Activated naive CD4-positive, alpha-beta T cell treated with anti-CD3 and anti-CD28 coated beads, Interleukin-2, amount 10 ng/mL, durations not matched to agents 5 hours and 36 hours (primary cell): ENCODE data around the gene USP51. TPM values are rescaled to one million over a fixed set of nuclear protein-coding genes. Genes with fewer than 3 reads are reported as not detected.

Source experiments
- microRNA-seq: library from miRNA; unstranded; fragments of <30 nt; microRNA quantifications from one replicate; pipeline ENCODE4 v1.2.0, GENCODE V29; 2022; ENCODE audit warnings: borderline microRNAs expressed, borderline replicate concordance
- total RNA-seq, 2 experiments: library from RNA; stranded (reverse); gene quantifications; one replicate each; pipeline ENCODE4 v1.2.3, GENCODE V29; 2021

The USP51 gene
- total RNA-seq, result 1 to 10 TPM; 1.1 to 1.5 TPM

GRCh38 chrX:55489314-55490009 lies at the start of gene USP51:
Gene USP51, minus strand, starts transcription at chrX:55489848. Its CDS starts 909 bp downstream, at chrX:55488939.

DNA sequence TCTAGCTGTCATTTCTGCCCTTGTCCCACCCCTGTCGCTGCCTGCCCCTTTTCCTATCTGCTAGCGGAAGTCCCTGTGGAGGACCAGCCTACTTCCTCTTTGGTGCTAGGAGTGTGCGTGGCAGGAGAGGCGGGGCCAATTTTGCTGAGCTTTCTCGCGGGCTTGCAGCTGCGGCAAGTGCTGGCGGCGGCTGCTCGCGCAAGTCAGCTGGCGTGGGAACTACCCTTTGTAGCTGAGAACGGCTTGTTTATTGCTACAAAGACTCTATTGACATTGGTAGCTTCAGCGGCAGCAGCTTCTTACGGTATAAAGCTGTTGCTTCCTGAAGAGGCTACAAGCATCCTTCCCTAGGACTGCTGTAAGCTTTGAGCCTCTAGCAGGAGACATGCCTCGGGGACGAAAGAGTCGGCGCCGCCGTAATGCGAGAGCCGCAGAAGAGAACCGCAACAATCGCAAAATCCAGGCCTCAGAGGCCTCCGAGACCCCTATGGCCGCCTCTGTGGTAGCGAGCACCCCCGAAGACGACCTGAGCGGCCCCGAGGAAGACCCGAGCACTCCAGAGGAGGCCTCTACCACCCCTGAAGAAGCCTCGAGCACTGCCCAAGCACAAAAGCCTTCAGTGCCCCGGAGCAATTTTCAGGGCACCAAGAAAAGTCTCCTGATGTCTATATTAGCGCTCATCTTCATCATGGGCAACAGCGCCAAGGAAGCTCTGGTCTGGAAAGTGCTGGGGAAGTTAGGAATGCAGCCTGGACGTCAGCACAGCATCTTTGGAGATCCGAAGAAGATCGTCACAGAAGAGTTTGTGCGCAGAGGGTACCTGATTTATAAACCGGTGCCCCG lies 37.4 kb downstream of the USP51 start, which contains the start of gene MAGEH1:
TSS of gene MAGEH1 (plus strand) at position 138 of the 843 bp plus-strand sequence. CDS start at position 386, 248 bp downstream.

Small RNA genes lying within 50 kb of the gene (microRNA-seq; reads per million reads assigned to microRNA genes)
- gene MIR4536-1, result not detected
- not detected for gene MIR4536-2

Other genes with a start within 250 kb of the USP51 start
- not detected for gene PAGE3, start 224.9 kb downstream of the USP51 start, total RNA-seq
- 10 to 100 TPM; 15.9 to 17.0 TPM for gene MAGEH1, start 37.7 kb downstream of the USP51 start, total RNA-seq
- not detected for gene FOXR2, start 133.6 kb upstream of the USP51 start, total RNA-seq
- gene RRAGB, start 227.9 kb upstream of the USP51 start, total RNA-seq, result 10 to 100 TPM in 1 of 2 experiments, 1 to 10 TPM in 1; 8.0 to 11.0 TPM